ENCODE measurements around the gene RRP36. TPM values are rescaled to one million over a fixed set of nuclear protein-coding genes. Genes with fewer than 3 reads are reported as not detected.

Gene RRP36, protein sequence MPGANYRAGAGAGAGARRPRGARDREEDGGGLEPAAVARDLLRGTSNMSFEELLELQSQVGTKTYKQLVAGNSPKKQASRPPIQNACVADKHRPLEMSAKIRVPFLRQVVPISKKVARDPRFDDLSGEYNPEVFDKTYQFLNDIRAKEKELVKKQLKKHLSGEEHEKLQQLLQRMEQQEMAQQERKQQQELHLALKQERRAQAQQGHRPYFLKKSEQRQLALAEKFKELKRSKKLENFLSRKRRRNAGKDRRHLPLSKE
- total RNA-seq (10 to 100 TPM; 31.0 to 47.3 (median 37.5) TPM), polyA plus RNA-seq (10 to 100 TPM; 39.7 to 70.5 (median 68.2) TPM)
- long read RNA-seq, donor 1, transcript RRP36-201 (7 exons, 1,159 nt), result major isoform, 16 of 19 reads
- long read RNA-seq, donor 1, partial matches to known transcripts, result 0 of 19 reads
- long read RNA-seq, donor 1, other reads (novel, unspliced or antisense), result 3 of 19 reads
- long read RNA-seq, donor 2, transcript RRP36-201 (7 exons, 1,159 nt), result major isoform, 46 of 55 reads
- long read RNA-seq, donor 2, partial matches to known transcripts, result 3 of 55 reads
- long read RNA-seq, donor 2, other reads (novel, unspliced or antisense), result 6 of 55 reads

DNA sequence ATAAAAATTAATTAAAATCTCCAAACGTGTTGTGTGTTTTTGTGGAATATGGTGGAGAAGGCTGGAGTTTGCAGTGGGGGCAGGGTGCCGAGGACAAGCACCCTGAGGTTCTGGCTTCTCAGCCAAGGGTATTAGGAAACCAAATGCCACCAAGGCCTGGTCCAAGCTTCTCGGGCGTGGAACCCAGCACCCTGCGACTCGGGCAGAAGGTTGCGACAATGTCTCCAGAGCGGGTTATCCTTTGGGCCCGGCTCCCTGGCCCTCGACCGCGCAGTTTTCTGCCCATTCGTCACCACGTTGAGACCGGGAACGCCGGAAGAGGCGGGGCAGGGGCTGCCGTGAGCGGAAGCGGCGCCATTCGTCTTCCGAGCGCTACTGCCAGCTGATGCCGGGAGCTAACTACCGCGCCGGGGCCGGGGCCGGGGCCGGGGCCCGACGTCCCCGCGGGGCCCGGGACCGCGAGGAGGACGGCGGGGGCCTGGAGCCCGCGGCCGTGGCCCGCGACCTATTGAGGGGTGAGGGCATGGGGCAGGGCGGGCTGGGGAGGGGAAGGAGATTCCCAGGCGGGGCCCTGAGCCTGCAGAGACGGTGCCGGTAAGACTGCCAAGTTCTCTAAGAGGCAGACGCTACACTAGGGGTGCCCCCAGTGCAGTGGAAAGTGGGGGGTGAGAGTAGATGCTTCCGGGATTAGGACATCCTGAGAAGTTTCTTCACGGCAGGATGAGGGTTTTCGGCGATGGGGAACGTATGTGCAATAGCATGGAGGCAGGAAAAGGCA, at the start of gene RRP36:
TSS of gene RRP36 (plus strand) at position 354 of the 778 bp plus-strand sequence. CDS start at position 386, 32 bp downstream.
- WGBS, 3 donors, result 0 to 1% (median 0%) methylated on average over 49 to 56 of the region's 56 CpGs
- H3K27me3 ChIP-seq (ENCODE audit: insufficient read depth in 3 of 3, low read length in 2 of 3), result no peaks in the 10 kb centered on the region
- H3K4me3 ChIP-seq, result peak within 1 kb of the TSS; percentile 97
- intact Hi-C loops (cut with DNase I), result no loop called here
- peak; percentile 83 to 87 (median 84) for ATAC-seq
- peaks cover 5 to 56% of the 10 kb centered on the region in 2 donors for H3K36me3 ChIP-seq (ENCODE audit: insufficient read depth in 1 of 2, low read depth in 1 of 2)
- peak; percentile 90 to 94 for DNase-seq
- peak within 1 kb of the TSS; percentile 95 for H3K27ac ChIP-seq
- H3K4me1 ChIP-seq, result peaks cover 78% of the 10 kb centered on the region
- H3K9me3 ChIP-seq, result no peaks in the 10 kb centered on the region
- TF ChIP-seq, protein P1, sequence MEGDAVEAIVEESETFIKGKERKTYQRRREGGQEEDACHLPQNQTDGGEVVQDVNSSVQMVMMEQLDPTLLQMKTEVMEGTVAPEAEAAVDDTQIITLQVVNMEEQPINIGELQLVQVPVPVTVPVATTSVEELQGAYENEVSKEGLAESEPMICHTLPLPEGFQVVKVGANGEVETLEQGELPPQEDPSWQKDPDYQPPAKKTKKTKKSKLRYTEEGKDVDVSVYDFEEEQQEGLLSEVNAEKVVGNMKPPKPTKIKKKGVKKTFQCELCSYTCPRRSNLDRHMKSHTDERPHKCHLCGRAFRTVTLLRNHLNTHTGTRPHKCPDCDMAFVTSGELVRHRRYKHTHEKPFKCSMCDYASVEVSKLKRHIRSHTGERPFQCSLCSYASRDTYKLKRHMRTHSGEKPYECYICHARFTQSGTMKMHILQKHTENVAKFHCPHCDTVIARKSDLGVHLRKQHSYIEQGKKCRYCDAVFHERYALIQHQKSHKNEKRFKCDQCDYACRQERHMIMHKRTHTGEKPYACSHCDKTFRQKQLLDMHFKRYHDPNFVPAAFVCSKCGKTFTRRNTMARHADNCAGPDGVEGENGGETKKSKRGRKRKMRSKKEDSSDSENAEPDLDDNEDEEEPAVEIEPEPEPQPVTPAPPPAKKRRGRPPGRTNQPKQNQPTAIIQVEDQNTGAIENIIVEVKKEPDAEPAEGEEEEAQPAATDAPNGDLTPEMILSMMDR (IDR thresholded peaks at IDR 0.05), result no peak

DNA sequence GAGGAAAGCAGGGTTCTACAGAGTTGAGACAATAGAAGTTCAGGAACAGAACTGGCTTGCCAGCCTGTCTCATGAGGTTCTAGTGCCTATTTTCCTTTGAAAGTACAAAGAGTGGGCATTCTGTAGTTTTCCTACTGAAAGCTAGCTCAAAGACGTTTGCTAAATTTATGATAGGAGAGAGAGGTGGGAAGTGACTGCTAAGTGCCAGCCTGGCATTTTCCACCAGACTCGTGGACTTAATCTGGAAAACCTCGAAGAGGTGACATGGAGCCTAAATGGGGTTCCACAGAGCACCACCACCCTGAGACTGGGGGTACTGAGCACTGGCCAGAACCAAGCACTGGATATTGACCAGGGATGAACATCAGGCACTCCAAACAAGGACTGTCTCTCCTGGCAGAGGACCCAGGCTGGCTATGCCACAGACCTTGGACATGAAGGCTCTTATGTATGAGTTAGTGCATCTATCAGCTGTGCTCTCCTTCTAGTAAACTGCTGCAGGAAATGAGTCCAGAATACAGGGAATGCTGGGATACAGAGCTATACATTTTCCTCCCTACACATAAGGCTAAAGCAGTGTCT, 49.6 kb upstream of the RRP36 start:
- ATAC-seq, result peak in 3 of 4 donors; percentile 34 to 71 (median 56)
- Histone ChIP-seq H3K36me3 (ENCODE audit: insufficient read depth in 1 of 2, low read depth in 1 of 2) (peaks cover 0 to 53% of the 10 kb centered on the region in 2 donors), H3K4me3 (no peak overlapping the region), H3K9me3 (no peaks in the 10 kb centered on the region), H3K27me3 (ENCODE audit: insufficient read depth in 3 of 3, low read length in 2 of 3) (no peaks in the 10 kb centered on the region), H3K27ac (peak overlapping the region; percentile 27), H3K4me1 (peaks cover 11% of the 10 kb centered on the region)
- intact Hi-C loops (cut with DNase I), result loop anchor here in 1 of 2 donors (5.0 kb wide), 2 partner anchors 40 to 65 kb away; no protein-coding TSS in a partner anchor
- no peak for DNase-seq
- 68 to 85% (median 77%) methylated on average over 3 of the region's 3 CpGs for WGBS, 3 donors
- TF ChIP-seq, protein P1 (IDR thresholded peaks at IDR 0.05), result no peak

DNA sequence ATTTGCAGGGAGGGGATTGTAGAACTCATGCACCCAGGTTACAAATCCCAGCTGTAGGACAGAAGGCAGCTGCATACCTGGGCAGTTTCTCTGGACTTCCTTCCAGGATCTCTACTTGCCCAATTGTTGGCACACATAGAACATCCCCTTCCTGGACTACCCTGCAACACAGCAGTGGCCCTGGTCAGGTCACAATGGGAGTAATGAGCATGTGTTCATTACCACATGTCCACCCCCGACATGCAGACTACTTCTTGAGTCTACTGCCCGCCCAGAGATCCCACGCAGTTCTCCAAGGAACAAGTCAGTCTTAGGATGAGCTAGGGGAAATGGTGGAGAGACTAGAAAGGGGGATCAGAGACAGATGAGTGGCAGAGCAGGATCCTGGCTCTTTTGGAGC, 47.5 kb upstream of the RRP36 start:
- no peak overlapping the region for H3K27ac ChIP-seq
- 85 to 91% (median 87%) methylated on average over 3 of the region's 3 CpGs for WGBS, 3 donors
- no peak for ATAC-seq
- intact Hi-C loops (cut with DNase I), result loop anchor here in 1 of 2 donors (5.0 kb wide), 2 partner anchors 42 to 67 kb away; no protein-coding TSS in a partner anchor
- no peaks in the 10 kb centered on the region for H3K27me3 ChIP-seq (ENCODE audit: insufficient read depth in 3 of 3, low read length in 2 of 3)
- no peaks in the 10 kb centered on the region for H3K9me3 ChIP-seq
- H3K4me3 ChIP-seq, result no peak overlapping the region
- H3K36me3 ChIP-seq (ENCODE audit: insufficient read depth in 1 of 2, low read depth in 1 of 2), result peaks cover 0 to 38% of the 10 kb centered on the region in 2 donors
- no peak for DNase-seq
- TF ChIP-seq, protein P1 (IDR thresholded peaks at IDR 0.05), result no peak
- peaks cover 22% of the 10 kb centered on the region for H3K4me1 ChIP-seq

DNA sequence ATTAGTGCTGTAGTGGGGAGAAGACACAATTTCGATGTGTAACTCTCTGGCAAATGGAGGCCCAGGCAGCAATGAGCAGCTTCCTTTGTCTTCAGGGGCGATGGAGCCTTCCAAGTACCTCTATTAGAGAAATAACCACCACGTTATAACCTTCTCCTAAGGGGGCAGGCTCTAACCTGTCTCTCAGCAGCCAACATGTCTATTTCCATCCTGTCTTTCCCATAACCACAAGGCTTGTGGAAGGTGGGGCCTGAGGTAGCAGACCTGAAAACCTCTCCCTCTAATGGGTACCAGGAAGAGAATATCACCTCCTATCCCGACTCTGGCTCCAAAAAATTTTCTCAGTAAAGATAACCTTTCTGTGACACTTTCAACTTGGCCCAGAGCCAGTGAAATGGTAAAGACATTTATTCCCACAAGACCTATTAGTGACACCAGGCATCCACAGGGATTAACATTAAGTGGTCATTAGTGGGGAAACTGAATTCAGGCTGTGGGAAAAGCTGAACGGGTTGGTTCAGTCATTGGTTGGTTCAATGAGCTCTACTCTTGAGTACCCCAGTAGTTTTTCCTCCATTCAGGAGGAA, 46.4 kb upstream of the RRP36 start:
- intact Hi-C loops (cut with DNase I), result loop anchor here in 1 of 2 donors (5.0 kb wide), 3 partner anchors 43 to 1033 kb away; partner anchors contain the start of gene CCND3
- Histone ChIP-seq H3K4me3 (no peak overlapping the region), H3K27me3 (ENCODE audit: insufficient read depth in 3 of 3, low read length in 2 of 3) (no peaks in the 10 kb centered on the region), H3K27ac (no peak overlapping the region), H3K36me3 (ENCODE audit: insufficient read depth in 1 of 2, low read depth in 1 of 2) (peaks cover 0 to 27% of the 10 kb centered on the region in 2 donors), H3K4me1 (peaks cover 28% of the 10 kb centered on the region), H3K9me3 (no peaks in the 10 kb centered on the region)
- ATAC-seq, result no peak
- WGBS, 3 donors, result 85 to 87% (median 86%) methylated on average over 5 of the region's 5 CpGs
- TF ChIP-seq, protein P1 (IDR thresholded peaks at IDR 0.05), result no peak
- DNase-seq, result no peak
